HCT116 (cell line): Measurements from ENCODE around the gene PIPOX. TPM values are rescaled to one million over a fixed set of nuclear protein-coding genes. Genes with fewer than 3 reads are reported as not detected.

Experiments used
- ATAC-seq: fragments of 200-7000 bp; cut with Tn5 transposase; 2 replicates; pipeline ENCODE4 v1.9.1; 2020; ENCODE audit warnings: mild to moderate bottlenecking, moderate library complexity
- BruUV-seq: library from RNA; stranded (reverse); fragments of 400-500 nt; replicated peaks from 2 replicates; lab custom pipeline; 2021; lab: Mats Ljungman, UMichigan
- CTCF ChIA-PET: fragments of 300-600 bp; sonication (Branson Sonifier 250); formaldehyde crosslinking; loops from one replicate; lab custom pipeline; 2021; ENCODE audit warnings: antibody characterized with exemption; lab: Charles Lee
- POLR2A ChIA-PET: fragments of 300-600, 350-600 bp; sonication (Branson Sonifier 250); formaldehyde crosslinking; loops from one replicate; lab custom pipeline; 2021; ENCODE audit warnings: antibody characterized with exemption; lab: Charles Lee
- RAD21 ChIA-PET, 2 experiments: fragments of 300-600 bp; sonication (Branson Sonifier 250); formaldehyde crosslinking; loops; one replicate each; lab custom pipeline; 2023; ENCODE audit warnings: low total read pairs in 2 of 2; ENCODE audit not compliant: uncharacterized antibody in 2 of 2, unreplicated experiment in 2 of 2, low non-redundant PET in 1 of 2; lab: Charles Lee
- DNase-seq: peaks from one replicate; pipeline ENCODE4 v3.0.0-alpha.2; 2010; ENCODE audit warnings: low read depth, low spot score
- H2AFZ ChIP-seq: fragments of 200-600 bp; shearing (Covaris generic), sonication (generic); 2 replicates; pipeline ENCODE4 v1.6.1; 2017; ENCODE audit warnings: low read depth, mixed run types, mixed read lengths, antibody characterized with exemption, low read length; ENCODE audit not compliant: poor library complexity, severe bottlenecking
- H3K27ac ChIP-seq: 2 replicates; pipeline ENCODE4 v1.5.1; 2012; ENCODE audit warnings: low read depth, low read length
- H3K27me3 ChIP-seq: fragments of 200-600 bp; sonication (generic); 2 replicates; pipeline ENCODE4 v1.6.1; 2016; ENCODE audit warnings: mixed run types, low read length, mixed read lengths; ENCODE audit not compliant: insufficient read depth
- H3K36me3 ChIP-seq, 2 experiments: fragments of 200-500 bp in 1 of 2; fragments of 200-600 bp in 1 of 2; sonication (Bioruptor generic) in 1 of 2; sonication (generic) in 1 of 2; 2 replicates each; pipeline versions ENCODE4 v1.5.1 to v1.6.1; 2014 to 2016; ENCODE audit warnings: low read length in 2 of 2, inconsistent platforms in 1 of 2, mixed read lengths in 1 of 2, mixed run types in 1 of 2; ENCODE audit not compliant: insufficient read depth in 2 of 2, control insufficient read depth in 1 of 2
- H3K4me1 ChIP-seq, 2 experiments: fragments of 200-600 bp in 1 of 2; sonication (generic) in 1 of 2; 2 replicates each; pipeline versions ENCODE4 v1.5.1 to v1.6.1; 2012 to 2017; ENCODE audit warnings: low read length in 2 of 2, inconsistent platforms in 1 of 2, mild to moderate bottlenecking in 1 of 2, mixed read lengths in 1 of 2, mixed run types in 1 of 2, moderate library complexity in 1 of 2; ENCODE audit not compliant: insufficient read depth in 2 of 2, control insufficient read depth in 1 of 2
- H3K4me2 ChIP-seq: fragments of 200-600 bp; sonication (generic); 2 replicates; pipeline ENCODE4 v1.6.1; 2017; ENCODE audit warnings: mixed run types, low read length, mixed read lengths
- H3K4me3 ChIP-seq, 2 experiments: fragments of 200-600 bp in 1 of 2; sonication (generic) in 1 of 2; replicated peaks in 1 of 2; 2 replicates each; pipeline ENCODE4 v1.5.1; 2011 to 2016; ENCODE audit warnings: low read length in 2 of 2, control low read depth in 1 of 2, low read depth in 1 of 2, mild to moderate bottlenecking in 1 of 2, mixed read lengths in 1 of 2, mixed run types in 1 of 2
- H3K79me2 ChIP-seq: fragments of 200-600 bp; sonication (generic); 2 replicates; pipeline ENCODE4 v1.6.1; 2017; ENCODE audit warnings: mild to moderate bottlenecking, mixed run types, low read length, moderate library complexity, mixed read lengths; ENCODE audit not compliant: insufficient read depth
- H3K9ac ChIP-seq: fragments of 200-600 bp; sonication (generic); 2 replicates; pipeline ENCODE4 v1.6.1; 2016; ENCODE audit warnings: low read length, mixed read lengths
- H3K9me2 ChIP-seq: fragments of 200-600 bp; sonication (generic), shearing (Covaris generic); 2 replicates; pipeline ENCODE4 v1.6.1; 2017; ENCODE audit warnings: mixed run types, mild to moderate bottlenecking, moderate library complexity; ENCODE audit not compliant: insufficient read depth
- H3K9me3 ChIP-seq, 2 experiments: fragments of 200-500 bp in 1 of 2; fragments of 200-600 bp in 1 of 2; sonication (Bioruptor generic) in 1 of 2; sonication (generic) in 1 of 2; 2 replicates each; pipeline ENCODE4 v1.6.1; 2014 to 2017; ENCODE audit warnings: low read length in 2 of 2, mixed read lengths in 2 of 2, inconsistent platforms in 1 of 2, low read depth in 1 of 2, mild to moderate bottlenecking in 1 of 2, mixed run types in 1 of 2, moderate library complexity in 1 of 2; ENCODE audit not compliant: control insufficient read depth in 1 of 2, insufficient read depth in 1 of 2
- H4K20me1 ChIP-seq: fragments of 200-600 bp; sonication (generic), shearing (Covaris generic); 2 replicates; pipeline ENCODE4 v1.6.1; 2017; ENCODE audit warnings: mixed run types, mild to moderate bottlenecking, moderate library complexity; ENCODE audit not compliant: insufficient read depth
- CEBPB ChIP-seq: IDR thresholded peaks from 2 replicates; pipeline ENCODE4 v1.6.1; 2012; ENCODE audit warnings: low read depth
- EGR1 ChIP-seq: IDR thresholded peaks from 2 replicates; pipeline ENCODE4 v1.6.1; 2012; ENCODE audit warnings: low read depth
- ELF1 ChIP-seq: IDR thresholded peaks from 2 replicates; pipeline ENCODE4 v1.6.1; 2012; ENCODE audit warnings: low read depth, borderline replicate concordance
- EZH2 ChIP-seq: fragments of 200-600 bp; sonication (generic); IDR thresholded peaks from 2 replicates; pipeline ENCODE4 v1.6.1; 2017; ENCODE audit warnings: antibody characterized with exemption, mixed run types
- POLR2AphosphoS5 ChIP-seq: IDR thresholded peaks from 2 replicates; pipeline ENCODE4 v1.6.1; 2011; ENCODE audit warnings: mild to moderate bottlenecking, low read depth, low read length, moderate library complexity
- RAD21 ChIP-seq: IDR thresholded peaks from 2 replicates; pipeline ENCODE4 v1.6.1; 2012; ENCODE audit warnings: low read depth, mild to moderate bottlenecking
- REST ChIP-seq: IDR thresholded peaks from 2 replicates; pipeline ENCODE4 v1.6.1; 2012; ENCODE audit warnings: low read depth
- SP1 ChIP-seq: IDR thresholded peaks from 2 replicates; pipeline ENCODE4 v1.6.1; 2012; ENCODE audit warnings: low read depth
- SRF ChIP-seq: IDR thresholded peaks from 2 replicates; pipeline ENCODE4 v1.6.1; 2012; ENCODE audit warnings: low read depth
- ZBTB33 ChIP-seq: IDR thresholded peaks from 2 replicates; pipeline ENCODE4 v1.6.1; 2011; ENCODE audit warnings: mild to moderate bottlenecking, low read length, moderate library complexity; ENCODE audit not compliant: insufficient replicate concordance; ENCODE audit errors: extremely low read depth
- ZFX ChIP-seq: fragments of 450-650 bp; IDR thresholded peaks from 2 replicates; pipeline ENCODE4 v1.6.1; 2017
- intact Hi-C: fragments of 100-400 bp; cut with micrococcal nuclease; formaldehyde crosslinking; loops from 2 replicates; pipeline ENCODE4 v1.10.0; 2022
- total RNA-seq: library from RNA; stranded (reverse); gene quantifications from one replicate; pipeline ENCODE4 v1.2.1, GENCODE V29; 2021; ENCODE audit not compliant: unreplicated experiment

PIPOX gene
- total RNA-seq, 1 experiment from 2014 or later = 1.8 TPM

GRCh38 chr17:28997806-28998205 lies 45.1 kb upstream of the PIPOX start:
- no peaks in the 10 kb centered on the region for H4K20me1 ChIP-seq
- DNase-seq = no peak
- no peak overlapping the region for H3K4me3 ChIP-seq
- H3K27ac ChIP-seq = no peak overlapping the region
- no peak for ATAC-seq
- intact Hi-C loops = no loop called here
- ChIA-PET CTCF (no interaction called here), RAD21 (no interaction called here), POLR2A (no interaction called here)
- H3K4me2 ChIP-seq = no peak overlapping the region
- no peaks in the 10 kb centered on the region for H3K9me2 ChIP-seq
- no peak overlapping the region for H3K9ac ChIP-seq
- peaks cover 31% of the 10 kb centered on the region; the same call in 1 of the 2 replicates for H3K27me3 ChIP-seq
- H3K9me3 ChIP-seq = no peaks in the 10 kb centered on the region
- TF ChIP-seq POLR2AphosphoS5 (no peak), EGR1 (no peak), RAD21 (no peak), ZBTB33 (no peak), EZH2 (no peak), ELF1 (no peak), SRF (no peak), ZFX (no peak), SP1 (no peak), CEBPB (no peak), REST (no peak)
- H2AFZ ChIP-seq = no peak overlapping the region
- H3K79me2 ChIP-seq = no peaks in the 10 kb centered on the region
- H3K4me1 ChIP-seq = peaks cover 3 to 4% of the 10 kb centered on the region in 2 experiments; a peak in 1 of 4 replicates
- H3K36me3 ChIP-seq = no peaks in the 10 kb centered on the region
- no TSS peak for BruUV-seq
